GM18498 (cell line): ENCODE measurements around the gene RBP3.

ENCODE experiments used
- ATAC-seq: cut with Tn5 transposase; IDR thresholded peaks from one replicate; pipeline ENCODE4 v1.9.1; 2021; ENCODE audit warnings: mild to moderate bottlenecking, moderate library complexity; ENCODE audit not compliant: unreplicated experiment

Gene RBP3

GRCh38 chr10:47317251-47317650 is 30.9 kb upstream of the RBP3 start:
- no peak for ATAC-seq

GRCh38 chr10:47318706-47319105 is 29.5 kb upstream of the RBP3 start:
- no peak for ATAC-seq

- no peak for ATAC-seq
These were observed 28.4 kb upstream of the RBP3 start for GRCh38 chr10:47319784-47320183.

- no peak for ATAC-seq
These were observed 27.4 kb upstream of the RBP3 start for GRCh38 chr10:47320812-47321211.

GRCh38 chr10:47321521-47322195 is 26.5 kb upstream of the RBP3 start:
- ATAC-seq, result no peak

- ATAC-seq, result no peak
These were observed 25.7 kb upstream of the RBP3 start, which contains the start of gene GDF2 for GRCh38 chr10:47322300-47323061. TSS of gene GDF2 (plus strand) at chr10:47322454. CDS start at chr10:47322669, 215 bp downstream.

- ATAC-seq, result no peak
These were observed 25.1 kb upstream of the RBP3 start for GRCh38 chr10:47323087-47323486.

GRCh38 chr10:47323636-47324296 is 24.4 kb upstream of the RBP3 start:
- ATAC-seq, result no peak

- no peak for ATAC-seq
These were observed 22.6 kb upstream of the RBP3 start for GRCh38 chr10:47325303-47326291.

GRCh38 chr10:47326306-47326926 is 21.7 kb upstream of the RBP3 start:
- ATAC-seq, result no peak

- no peak for ATAC-seq
These were observed 21.2 kb upstream of the RBP3 start for GRCh38 chr10:47326927-47327330.

GRCh38 chr10:47329855-47330254 is 18.3 kb upstream of the RBP3 start:
- no peak for ATAC-seq

- ATAC-seq, result no peak
These were observed 17.8 kb upstream of the RBP3 start for GRCh38 chr10:47330366-47330765.

- ATAC-seq, result no peak
These were observed 17.4 kb upstream of the RBP3 start for GRCh38 chr10:47330804-47331203.

GRCh38 chr10:47331491-47331890 is 16.7 kb upstream of the RBP3 start:
- ATAC-seq, result no peak

- ATAC-seq, result no peak
These were observed 16.2 kb upstream of the RBP3 start for GRCh38 chr10:47331954-47332353.

GRCh38 chr10:47332371-47332770 is 15.8 kb upstream of the RBP3 start:
- no peak for ATAC-seq

- ATAC-seq, result no peak
These were observed 15.2 kb upstream of the RBP3 start for GRCh38 chr10:47332946-47333345.

GRCh38 chr10:47333532-47333931 is 14.6 kb upstream of the RBP3 start:
- ATAC-seq, result no peak
